Ascending aorta (tissue), 2 donors: Measurements from ENCODE around the gene STX8. TPM values are rescaled to one million over a fixed set of nuclear protein-coding genes. Genes with fewer than 3 reads are reported as not detected.

ENCODE experiments used
- DNase-seq, 2 donors: peaks; one replicate each; pipeline ENCODE4 v3.0.0-alpha.2; 2019; ENCODE audit warnings: low spot score in 2 of 2
- H3K27ac ChIP-seq, 2 donors: fragments of 200-600 bp; sonication (generic); one replicate each; pipeline ENCODE4 v1.5.1; 2016 to 2017; ENCODE audit warnings: mild to moderate bottlenecking in 1 of 2
- H3K27me3 ChIP-seq: fragments of 200-600 bp; sonication (generic); one replicate; pipeline ENCODE4 v1.5.1; 2017
- H3K36me3 ChIP-seq, 2 donors: fragments of 200-600 bp; sonication (generic); one replicate each; pipeline ENCODE4 v1.5.1; 2016
- H3K4me1 ChIP-seq, 2 donors: fragments of 200-600 bp; sonication (generic); one replicate each; pipeline ENCODE4 v1.5.1; 2016 to 2017; ENCODE audit warnings: mild to moderate bottlenecking in 1 of 2
- H3K4me3 ChIP-seq, 2 donors: fragments of 200-600 bp; sonication (generic); one replicate each; pipeline ENCODE4 v1.5.1; 2016 to 2017; ENCODE audit warnings: mild to moderate bottlenecking in 1 of 2
- H3K9me3 ChIP-seq, 2 donors: fragments of 200-600 bp; sonication (generic); one replicate each; pipeline ENCODE4 v1.5.1; 2016
- CTCF ChIP-seq, 3 experiments: fragments of 200-600 bp in 2 of 3; fragments of 450-650 bp in 1 of 3; sonication (generic) in 2 of 3; IDR thresholded peaks; one replicate each; pipeline ENCODE4 v1.5.1; 2016 to 2019; ENCODE audit warnings: antibody characterized with exemption in 3 of 3, mild to moderate bottlenecking in 1 of 3, moderate library complexity in 1 of 3
- intact Hi-C: fragments of 100-400 bp; cut with DNase I; formaldehyde crosslinking; loops from one replicate; pipeline ENCODE4 v1.15.1; 2023
- total RNA-seq: library from RNA; depleted of rRNA; stranded (reverse); fragments of >200 nt; gene quantifications from one replicate; pipeline ENCODE4 v1.1.0, GENCODE V29; 2016

The STX8 gene
- total RNA-seq, 1 donor from 2014 or later = 7.6 TPM

GRCh38 chr17:9226130-9226793, 349.4 kb downstream of the STX8 start:
- Histone ChIP-seq H3K4me1 (peaks cover 4 to 20% of the 10 kb centered on the region in 2 donors), H3K4me3 (no peak overlapping the region), H3K27ac (peak overlapping the region; percentile 6 to 57), H3K36me3 (no peaks in the 10 kb centered on the region), H3K9me3 (no peaks in the 10 kb centered on the region), H3K27me3 (no peaks in the 10 kb centered on the region)
- DNase-seq = no peak
- intact Hi-C loops = no loop called here
- no peak for TF ChIP-seq CTCF (IDR thresholded peaks at IDR 0.05)

- intact Hi-C loops = no loop called here
- H3K27ac ChIP-seq = peak overlapping the region; percentile 6 to 57
- no peak for DNase-seq
- H3K36me3 ChIP-seq = no peaks in the 10 kb centered on the region
- H3K27me3 ChIP-seq = no peaks in the 10 kb centered on the region
- H3K4me1 ChIP-seq = peaks cover 4 to 20% of the 10 kb centered on the region in 2 donors
- H3K9me3 ChIP-seq = no peaks in the 10 kb centered on the region
- no peak overlapping the region for H3K4me3 ChIP-seq
- peak in 2 of 3 experiments; percentile 10 to 40 for TF ChIP-seq CTCF (IDR thresholded peaks at IDR 0.05)
Measured at GRCh38 chr17:9225305-9226101, 350.1 kb downstream of the STX8 start.

GRCh38 chr17:9224485-9224884, 351.1 kb downstream of the STX8 start:
- H3K27me3 ChIP-seq = no peaks in the 10 kb centered on the region
- peak overlapping the region in 1 of 2 donors; percentile 57 for H3K27ac ChIP-seq
- no peak overlapping the region for H3K4me3 ChIP-seq
- no peak for DNase-seq
- intact Hi-C loops = no loop called here
- TF ChIP-seq CTCF (IDR thresholded peaks at IDR 0.05) = no peak
- peaks cover 4 to 20% of the 10 kb centered on the region in 2 donors for H3K4me1 ChIP-seq
- no peaks in the 10 kb centered on the region for H3K9me3 ChIP-seq
- no peaks in the 10 kb centered on the region for H3K36me3 ChIP-seq

- H3K9me3 ChIP-seq = no peaks in the 10 kb centered on the region
- no peak overlapping the region for H3K4me3 ChIP-seq
- no peak for TF ChIP-seq CTCF (IDR thresholded peaks at IDR 0.05)
- intact Hi-C loops = no loop called here
- DNase-seq = no peak
- peaks cover 4 to 14% of the 10 kb centered on the region in 2 donors for H3K4me1 ChIP-seq
- H3K36me3 ChIP-seq = no peaks in the 10 kb centered on the region
- H3K27ac ChIP-seq = no peak overlapping the region
- no peaks in the 10 kb centered on the region for H3K27me3 ChIP-seq
Measured at GRCh38 chr17:9223531-9223930, 352.1 kb downstream of the STX8 start.

GRCh38 chr17:9221922-9222180, 353.8 kb downstream of the STX8 start:
- TF ChIP-seq CTCF (IDR thresholded peaks at IDR 0.05) = no peak
- H3K36me3 ChIP-seq = no peaks in the 10 kb centered on the region
- H3K9me3 ChIP-seq = no peaks in the 10 kb centered on the region
- intact Hi-C loops = no loop called here
- H3K27ac ChIP-seq = no peak overlapping the region
- H3K4me3 ChIP-seq = no peak overlapping the region
- peaks cover 0 to 13% of the 10 kb centered on the region in 2 donors for H3K4me1 ChIP-seq
- H3K27me3 ChIP-seq = no peaks in the 10 kb centered on the region
- no peak for DNase-seq
